DND-41 (cell line): Measurements from ENCODE around the gene FOXN3.
"Not testable (repeated sequence)": the region's sequence is repeated elsewhere in the genome, so short reads cannot be mapped to it uniquely, and the experiment has no call there.

ENCODE experiments used
- ATAC-seq: fragments of 200-7000 bp; cut with Tn5 transposase; 3 replicates; pipeline ENCODE4 v1.9.1; 2021; ENCODE audit warnings: low read depth; ENCODE audit not compliant: insufficient read depth
- DNase-seq: peaks from one replicate; pipeline ENCODE4 v3.0.0-alpha.2; 2020
- H2AFZ ChIP-seq: 2 replicates; pipeline ENCODE4 v1.6.0; 2012; ENCODE audit warnings: low read depth, low read length
- H3K27ac ChIP-seq: 2 replicates; pipeline ENCODE4 v1.5.1; 2012; ENCODE audit warnings: low read length, inconsistent platforms
- H3K27me3 ChIP-seq: fragments of 200-600 bp; sonication (generic); 2 replicates; pipeline ENCODE4 v1.6.0; 2012; ENCODE audit warnings: low read length, mild to moderate bottlenecking, inconsistent platforms; ENCODE audit not compliant: insufficient read depth, poor library complexity
- H3K36me3 ChIP-seq: 2 replicates; pipeline ENCODE4 v1.5.1; 2012; ENCODE audit warnings: low read length, inconsistent platforms; ENCODE audit not compliant: insufficient read depth
- H3K4me1 ChIP-seq: 2 replicates; pipeline ENCODE4 v1.5.1; 2012; ENCODE audit warnings: mild to moderate bottlenecking, low read length; ENCODE audit not compliant: insufficient read depth
- H3K4me2 ChIP-seq: 2 replicates; pipeline ENCODE4 v1.6.0; 2012; ENCODE audit warnings: mild to moderate bottlenecking, moderate library complexity, low read length, inconsistent platforms; ENCODE audit not compliant: insufficient read depth
- H3K4me3 ChIP-seq, 2 experiments: fragments of 200-600 bp in 1 of 2; shearing (Covaris generic) in 1 of 2; 2 replicates each; pipeline ENCODE4 v1.5.1; 2012 to 2016; ENCODE audit warnings: inconsistent platforms in 2 of 2, low read length in 2 of 2, mild to moderate bottlenecking in 2 of 2, low read depth in 1 of 2, moderate library complexity in 1 of 2
- H3K79me2 ChIP-seq: 2 replicates; pipeline ENCODE4 v1.6.0; 2012; ENCODE audit warnings: low read length, inconsistent platforms; ENCODE audit not compliant: insufficient read depth
- H3K9ac ChIP-seq: 2 replicates; pipeline ENCODE4 v1.6.0; 2012; ENCODE audit warnings: low read depth, mild to moderate bottlenecking, inconsistent platforms, low read length, moderate library complexity
- H3K9me3 ChIP-seq: 2 replicates; pipeline ENCODE4 v1.5.1; 2012; ENCODE audit warnings: low read length, moderate library complexity, mild to moderate bottlenecking, inconsistent platforms; ENCODE audit not compliant: insufficient read depth, severe bottlenecking
- H4K20me1 ChIP-seq: 2 replicates; pipeline ENCODE4 v1.6.0; 2012; ENCODE audit warnings: low read length; ENCODE audit not compliant: insufficient read depth
- EZH2 ChIP-seq: IDR thresholded peaks from 3 replicates; pipeline ENCODE4 v1.6.1; 2012; ENCODE audit warnings: borderline replicate concordance, low read depth, mild to moderate bottlenecking, moderate library complexity, low read length, inconsistent platforms; ENCODE audit not compliant: severe bottlenecking
- TF ChIP-seq, protein P1 (sequence below): IDR thresholded peaks from 2 replicates; pipeline ENCODE4 v1.5.1; 2012; ENCODE audit warnings: borderline replicate concordance, low read length, moderate library complexity, mild to moderate bottlenecking; ENCODE audit not compliant: poor library complexity, severe bottlenecking; ENCODE audit errors: extremely low read depth

The FOXN3 gene

DNA sequence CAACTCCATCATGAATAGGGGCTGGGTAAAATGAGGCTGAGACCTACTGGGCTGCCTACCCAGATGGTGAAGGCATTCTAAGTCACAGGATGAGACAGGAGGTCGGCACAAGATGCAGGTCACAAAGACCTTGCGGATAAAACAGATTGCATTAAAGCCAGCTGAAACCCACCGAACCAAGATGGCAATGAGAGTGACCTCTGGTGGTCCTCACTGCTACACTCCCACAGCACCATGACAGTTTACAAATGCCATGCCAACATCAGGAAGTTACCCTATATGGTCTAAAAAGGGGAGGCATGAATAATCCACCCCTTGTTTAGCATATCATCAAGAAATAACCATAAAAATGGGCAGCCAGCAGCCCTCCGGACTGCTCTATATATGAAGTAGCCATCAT is 122.6 kb downstream of the FOXN3 start:
- not testable (repeated sequence) for H3K9ac ChIP-seq, H3K4me1 ChIP-seq, ATAC-seq, H3K27me3 ChIP-seq, H2AFZ ChIP-seq, H3K9me3 ChIP-seq, H3K4me2 ChIP-seq, H3K4me3 ChIP-seq, DNase-seq, H3K27ac ChIP-seq
- Histone ChIP-seq H3K79me2 (peaks cover 83% of the 10 kb centered on the region), H3K36me3 (peaks cover 31% of the 10 kb centered on the region), H4K20me1 (peaks cover 49% of the 10 kb centered on the region)
- TF ChIP-seq, protein P1, sequence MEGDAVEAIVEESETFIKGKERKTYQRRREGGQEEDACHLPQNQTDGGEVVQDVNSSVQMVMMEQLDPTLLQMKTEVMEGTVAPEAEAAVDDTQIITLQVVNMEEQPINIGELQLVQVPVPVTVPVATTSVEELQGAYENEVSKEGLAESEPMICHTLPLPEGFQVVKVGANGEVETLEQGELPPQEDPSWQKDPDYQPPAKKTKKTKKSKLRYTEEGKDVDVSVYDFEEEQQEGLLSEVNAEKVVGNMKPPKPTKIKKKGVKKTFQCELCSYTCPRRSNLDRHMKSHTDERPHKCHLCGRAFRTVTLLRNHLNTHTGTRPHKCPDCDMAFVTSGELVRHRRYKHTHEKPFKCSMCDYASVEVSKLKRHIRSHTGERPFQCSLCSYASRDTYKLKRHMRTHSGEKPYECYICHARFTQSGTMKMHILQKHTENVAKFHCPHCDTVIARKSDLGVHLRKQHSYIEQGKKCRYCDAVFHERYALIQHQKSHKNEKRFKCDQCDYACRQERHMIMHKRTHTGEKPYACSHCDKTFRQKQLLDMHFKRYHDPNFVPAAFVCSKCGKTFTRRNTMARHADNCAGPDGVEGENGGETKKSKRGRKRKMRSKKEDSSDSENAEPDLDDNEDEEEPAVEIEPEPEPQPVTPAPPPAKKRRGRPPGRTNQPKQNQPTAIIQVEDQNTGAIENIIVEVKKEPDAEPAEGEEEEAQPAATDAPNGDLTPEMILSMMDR = peak; percentile 28

DNA sequence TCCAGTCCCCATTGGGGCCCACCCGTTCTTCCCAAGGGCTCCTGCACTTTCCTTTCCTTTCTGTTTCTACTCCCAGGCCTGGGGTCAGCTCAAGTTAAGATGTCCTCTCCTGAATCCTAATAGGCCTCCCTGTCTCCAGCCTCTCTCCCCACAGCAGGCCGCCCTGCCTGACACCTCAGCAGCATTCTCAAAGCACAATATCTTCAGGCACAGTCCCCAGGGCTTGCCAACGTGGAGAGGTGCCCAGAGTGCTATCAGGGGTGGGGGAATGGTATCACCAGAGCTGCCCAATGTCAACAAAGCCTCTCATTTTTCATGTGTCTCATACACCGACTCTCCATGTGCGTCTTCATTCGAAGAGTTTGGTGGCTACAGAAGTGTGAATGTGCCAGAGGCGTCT is 123.0 kb downstream of the FOXN3 start:
- ATAC-seq (no peak), DNase-seq (no peak)
- H3K27me3 ChIP-seq = no peaks in the 10 kb centered on the region
- no peaks in the 10 kb centered on the region for H3K4me1 ChIP-seq
- H4K20me1 ChIP-seq = peaks cover 49% of the 10 kb centered on the region
- H3K36me3 ChIP-seq = peaks cover 31% of the 10 kb centered on the region
- no peak overlapping the region for H3K4me2 ChIP-seq
- peak overlapping the region; percentile 16; the same call in 1 of the 2 replicates for H3K27ac ChIP-seq
- H3K79me2 ChIP-seq = peaks cover 79% of the 10 kb centered on the region
- no peak overlapping the region for H2AFZ ChIP-seq
- H3K9ac ChIP-seq = no peak overlapping the region
- TF ChIP-seq, protein P1 = no peak
- TF ChIP-seq EZH2 = no peak
- no peak overlapping the region for H3K4me3 ChIP-seq
- H3K9me3 ChIP-seq = no peaks in the 10 kb centered on the region

DNA sequence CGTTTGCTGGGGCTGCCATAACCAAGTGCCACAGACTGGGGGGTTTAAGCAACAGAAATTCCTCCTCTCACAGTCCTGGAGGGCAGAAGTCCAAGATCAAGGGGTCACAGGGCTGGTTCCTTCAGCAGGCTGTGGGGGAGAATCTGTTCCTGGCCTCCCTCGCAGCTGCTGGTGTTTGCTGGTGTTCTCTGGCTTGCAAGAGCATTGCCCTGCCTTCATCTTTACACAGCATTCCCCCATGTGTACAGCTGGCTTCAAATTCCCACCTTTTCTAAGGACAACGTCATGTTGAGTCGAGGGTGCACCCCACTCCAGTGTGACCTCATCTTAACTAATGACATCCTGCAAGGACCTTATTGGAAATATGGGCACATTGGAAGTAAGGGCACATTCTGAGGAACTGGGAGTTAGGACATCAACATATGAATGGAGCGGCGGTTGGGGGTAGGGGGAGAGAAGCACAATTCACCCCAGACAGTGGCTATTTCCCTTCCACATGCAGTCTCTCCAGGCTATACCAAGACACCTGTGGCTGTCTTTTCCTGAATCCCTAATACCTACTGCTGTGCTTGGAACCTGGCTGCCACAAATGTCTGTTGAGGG is 123.6 kb downstream of the FOXN3 start:
- Histone ChIP-seq H3K9ac (no peak overlapping the region), H3K4me1 (no peaks in the 10 kb centered on the region), H3K27me3 (no peaks in the 10 kb centered on the region), H3K4me3 (no peak overlapping the region), H3K9me3 (no peaks in the 10 kb centered on the region), H3K4me2 (no peak overlapping the region), H3K36me3 (peaks cover 28% of the 10 kb centered on the region), H3K27ac (peak overlapping the region; percentile 39), H4K20me1 (peaks cover 49% of the 10 kb centered on the region), H2AFZ (no peak overlapping the region), H3K79me2 (peaks cover 73% of the 10 kb centered on the region)
- ATAC-seq (no peak), DNase-seq (no peak)
- no peak for TF ChIP-seq EZH2
- TF ChIP-seq, protein P1 = no peak
